HFFc6 (cell line): ENCODE measurements around the gene ZCCHC17. TPM values are rescaled to one million over a fixed set of nuclear protein-coding genes. Genes with fewer than 3 reads are reported as not detected.

Experiments used
- DNase-seq: peaks from one replicate; pipeline ENCODE4 v3.0.0-alpha.2; 2018
- H3K27ac Mint-ChIP-seq: 2 replicates; pipeline ENCODE4 v1.8.0; 2020; ENCODE audit warnings: mild to moderate bottlenecking, mixed read lengths
- H3K27me3 Mint-ChIP-seq: 2 replicates; pipeline ENCODE4 v1.8.0; 2021; ENCODE audit warnings: mild to moderate bottlenecking, moderate library complexity, mixed read lengths; ENCODE audit not compliant: insufficient read depth
- H3K36me3 Mint-ChIP-seq: 2 replicates; pipeline ENCODE4 v1.8.0; 2021; ENCODE audit warnings: low read depth, mixed read lengths
- H3K4me1 Mint-ChIP-seq: 2 replicates; pipeline ENCODE4 v1.8.0; 2020; ENCODE audit warnings: low read depth, mixed read lengths
- H3K4me3 Mint-ChIP-seq: 2 replicates; pipeline ENCODE4 v1.8.0; 2020; ENCODE audit warnings: mild to moderate bottlenecking, moderate library complexity, mixed read lengths
- H3K9me3 Mint-ChIP-seq: 2 replicates; pipeline ENCODE4 v1.8.0; 2020; ENCODE audit warnings: mild to moderate bottlenecking, mixed read lengths
- total RNA-seq, 6 experiments: library from RNA; stranded (reverse); fragmentation: NEBNext Ultra II Directional; extraction: Animal tissue kit (Norgen Biotek cat#: 25700); gene quantifications; 2 replicates in 1 of 6; 3 replicates in 5 of 6; pipeline ENCODE4 v1.2.3, GENCODE V29; 2021
- TF ChIP-seq, protein P1 (sequence below): fragments of 200-600 bp; sonication (generic); IDR thresholded peaks from 2 replicates; pipeline ENCODE4 v1.5.0; 2021; ENCODE audit warnings: antibody characterized with exemption, mild to moderate bottlenecking

Gene ZCCHC17
- total RNA-seq, 6 experiments from 2014 or later = 37.4 to 42.3 (median 38.6) TPM

DNA sequence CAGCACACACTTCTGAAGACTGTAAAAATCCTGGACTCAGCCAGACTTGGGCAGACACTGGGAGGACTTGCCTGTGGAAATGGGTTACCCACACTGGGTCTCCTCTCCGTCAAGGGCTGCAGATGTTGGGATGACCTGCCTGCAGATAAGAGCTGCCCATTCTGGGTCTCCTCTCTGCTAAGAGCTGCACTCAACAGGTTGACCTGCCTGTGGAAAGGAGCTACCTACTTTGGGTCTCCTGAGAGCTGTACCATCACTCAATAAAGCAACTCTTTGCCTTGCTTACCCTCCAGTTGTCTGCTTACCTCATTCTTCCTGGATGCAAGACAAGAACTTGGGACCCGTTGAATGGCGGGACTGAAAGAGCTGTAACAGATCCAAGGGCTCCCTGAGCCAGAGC is 28.2 kb downstream of the ZCCHC17 start:
- Mint-ChIP-seq H3K27ac (no peak overlapping the region), H3K27me3 (no peaks in the 10 kb centered on the region; the same call in 1 of the 2 replicates), H3K36me3 (peaks cover 12% of the 10 kb centered on the region; the same call in 1 of the 2 replicates), H3K4me1 (peaks cover 15% of the 10 kb centered on the region; the same call in 1 of the 2 replicates), H3K9me3 (no peaks in the 10 kb centered on the region), H3K4me3 (no peak overlapping the region)
- DNase-seq = no peak
- TF ChIP-seq, protein P1, sequence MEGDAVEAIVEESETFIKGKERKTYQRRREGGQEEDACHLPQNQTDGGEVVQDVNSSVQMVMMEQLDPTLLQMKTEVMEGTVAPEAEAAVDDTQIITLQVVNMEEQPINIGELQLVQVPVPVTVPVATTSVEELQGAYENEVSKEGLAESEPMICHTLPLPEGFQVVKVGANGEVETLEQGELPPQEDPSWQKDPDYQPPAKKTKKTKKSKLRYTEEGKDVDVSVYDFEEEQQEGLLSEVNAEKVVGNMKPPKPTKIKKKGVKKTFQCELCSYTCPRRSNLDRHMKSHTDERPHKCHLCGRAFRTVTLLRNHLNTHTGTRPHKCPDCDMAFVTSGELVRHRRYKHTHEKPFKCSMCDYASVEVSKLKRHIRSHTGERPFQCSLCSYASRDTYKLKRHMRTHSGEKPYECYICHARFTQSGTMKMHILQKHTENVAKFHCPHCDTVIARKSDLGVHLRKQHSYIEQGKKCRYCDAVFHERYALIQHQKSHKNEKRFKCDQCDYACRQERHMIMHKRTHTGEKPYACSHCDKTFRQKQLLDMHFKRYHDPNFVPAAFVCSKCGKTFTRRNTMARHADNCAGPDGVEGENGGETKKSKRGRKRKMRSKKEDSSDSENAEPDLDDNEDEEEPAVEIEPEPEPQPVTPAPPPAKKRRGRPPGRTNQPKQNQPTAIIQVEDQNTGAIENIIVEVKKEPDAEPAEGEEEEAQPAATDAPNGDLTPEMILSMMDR = no peak

GRCh38 chr1:31326461-31326860 is 29.6 kb downstream of the ZCCHC17 start:
- no peak for DNase-seq
- Mint-ChIP-seq H3K36me3 (no peaks in the 10 kb centered on the region), H3K4me1 (peaks cover 15% of the 10 kb centered on the region; the same call in 1 of the 2 replicates), H3K27me3 (no peaks in the 10 kb centered on the region), H3K9me3 (no peaks in the 10 kb centered on the region), H3K27ac (no peak overlapping the region), H3K4me3 (no peak overlapping the region)
- TF ChIP-seq, protein P1 = no peak

DNA sequence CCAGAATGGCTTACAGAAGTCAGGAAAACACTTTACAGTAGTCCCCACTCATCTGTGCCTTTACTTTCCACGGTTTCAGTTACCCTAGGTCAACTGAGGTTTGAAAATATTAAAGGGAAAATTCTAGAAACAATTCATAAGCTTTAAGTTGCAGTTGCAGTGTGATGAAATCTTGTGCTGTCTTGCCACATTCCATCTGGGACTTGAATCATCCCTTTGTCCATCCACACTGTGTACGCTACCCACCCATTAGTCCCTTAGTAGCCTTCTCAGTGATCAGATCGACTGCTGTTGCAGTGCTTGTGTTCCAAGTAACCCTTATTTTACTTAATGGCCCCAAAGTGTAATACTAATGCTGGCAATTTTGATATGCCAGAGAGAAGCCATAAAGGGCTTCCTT is 30.5 kb downstream of the ZCCHC17 start:
- Mint-ChIP-seq H3K27ac (no peak overlapping the region), H3K27me3 (no peaks in the 10 kb centered on the region), H3K36me3 (no peaks in the 10 kb centered on the region), H3K4me3 (no peak overlapping the region), H3K9me3 (no peaks in the 10 kb centered on the region), H3K4me1 (peaks cover 7% of the 10 kb centered on the region; the same call in 1 of the 2 replicates)
- no peak for DNase-seq
- TF ChIP-seq, protein P1 = no peak; the same call in 1 of the 2 replicates

DNA sequence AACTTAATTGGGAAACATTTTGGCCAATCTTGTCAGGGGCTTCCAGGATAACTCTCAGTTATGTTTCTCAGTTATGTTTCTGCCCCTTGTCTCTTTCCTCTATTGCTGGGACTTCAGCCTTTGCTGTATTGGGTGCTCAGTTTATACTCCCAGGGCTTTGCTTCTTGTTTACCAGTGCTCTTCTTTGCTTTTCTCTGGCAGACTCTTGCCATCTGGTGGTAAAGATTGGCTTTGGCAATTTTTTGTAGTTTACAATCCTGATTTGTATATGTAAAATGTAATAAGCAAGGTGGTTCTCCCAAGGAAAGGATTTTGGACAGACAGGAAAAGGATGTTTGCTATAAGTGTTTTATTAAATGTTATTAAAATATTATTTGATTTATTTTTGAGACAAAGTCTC is 38.2 kb downstream of the ZCCHC17 start:
- Mint-ChIP-seq H3K9me3 (no peaks in the 10 kb centered on the region), H3K4me1 (no peaks in the 10 kb centered on the region), H3K36me3 (peaks cover 6% of the 10 kb centered on the region), H3K27me3 (peaks cover 2% of the 10 kb centered on the region; the same call in 1 of the 2 replicates), H3K4me3 (no peak overlapping the region), H3K27ac (no peak overlapping the region)
- DNase-seq = peak; percentile 60
- TF ChIP-seq, protein P1 = peak; percentile 77

GRCh38 chr1:31336687-31337467 is 40.0 kb downstream of the ZCCHC17 start:
- no peak overlapping the region for H3K4me3 Mint-ChIP-seq
- no peaks in the 10 kb centered on the region for H3K4me1 Mint-ChIP-seq
- DNase-seq = no peak
- peaks cover 2% of the 10 kb centered on the region; the same call in 1 of the 2 replicates for H3K27me3 Mint-ChIP-seq
- TF ChIP-seq, protein P1 = no peak
- H3K36me3 Mint-ChIP-seq = peaks cover 6% of the 10 kb centered on the region
- no peak overlapping the region for H3K27ac Mint-ChIP-seq
- H3K9me3 Mint-ChIP-seq = no peaks in the 10 kb centered on the region
